ENCODE measurements around the gene FANCE.

DNA sequence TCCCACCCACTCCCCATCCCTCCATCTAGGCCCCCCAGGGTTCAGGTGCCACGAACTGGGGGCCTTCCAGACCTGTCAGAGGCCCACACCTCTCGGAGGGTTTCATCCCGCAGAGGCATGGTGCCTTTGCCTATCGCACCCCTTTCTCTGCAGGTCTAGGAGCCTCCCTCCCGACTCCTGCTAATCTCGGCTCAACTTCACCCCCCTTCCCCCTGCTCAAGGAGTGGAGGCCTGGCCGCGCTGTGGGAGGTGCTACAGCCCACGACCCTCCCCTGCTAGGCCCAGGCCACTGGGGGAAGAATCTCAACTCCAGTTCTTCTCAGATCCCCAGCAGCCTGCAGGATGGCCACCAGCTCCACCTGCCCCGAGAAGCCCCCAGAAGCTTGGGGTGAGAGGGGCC lies 60.6 kb downstream of the FANCE start, which contains the start of gene TULP1:
- TF ChIP-seq CTCF (IDR thresholded peaks at IDR 0.05) (no peak), EZH2 (IDR thresholded peaks at IDR 0.05; ENCODE audit: borderline replicate concordance, insufficient read depth, low read depth, low read length, poor library complexity, severe bottlenecking) (no peak)

Measured in B cell (primary cell).